Neural progenitor cell (in vitro differentiated cells): ENCODE measurements around the gene MINDY4. TPM values are rescaled to one million over a fixed set of nuclear protein-coding genes. Genes with fewer than 3 reads are reported as not detected.

Experiments used
- DNase-seq: peaks from one replicate; pipeline ENCODE4 v3.0.0-alpha.2; 2016; ENCODE audit warnings: low spot score
- H2AFZ ChIP-seq: fragments of 200-600 bp; sonication (generic); replicated peaks from 2 replicates; pipeline ENCODE4 v1.6.1; 2016; ENCODE audit warnings: antibody characterized with exemption
- H3F3A ChIP-seq: fragments of 200-600 bp; sonication (generic); 2 replicates; pipeline ENCODE4 v1.6.1; 2016; ENCODE audit warnings: antibody characterized with exemption, low read depth
- H3K27ac ChIP-seq: fragments of 200-600 bp; sonication (generic); 2 replicates; pipeline ENCODE4 v1.5.1; 2016; ENCODE audit warnings: mild to moderate bottlenecking
- H3K27me3 ChIP-seq: fragments of 200-600 bp; sonication (generic); 2 replicates; pipeline ENCODE4 v1.6.1; 2016; ENCODE audit warnings: mild to moderate bottlenecking, moderate library complexity
- H3K36me3 ChIP-seq: fragments of 200-600 bp; sonication (generic); 2 replicates; pipeline ENCODE4 v1.5.1; 2016
- H3K4me1 ChIP-seq: fragments of 200-600 bp; sonication (generic); 2 replicates; pipeline ENCODE4 v1.6.1; 2016; ENCODE audit warnings: mixed run types
- H3K4me2 ChIP-seq: fragments of 200-600 bp; sonication (generic); 2 replicates; pipeline ENCODE4 v1.6.1; 2016
- H3K4me3 ChIP-seq: fragments of 200-600 bp; sonication (generic); 2 replicates; pipeline ENCODE4 v1.5.1; 2016
- H3K79me2 ChIP-seq: fragments of 200-600 bp; sonication (generic); 2 replicates; pipeline ENCODE4 v1.6.1; 2016; ENCODE audit warnings: low read depth
- H3K9ac ChIP-seq: fragments of 200-600 bp; sonication (generic); 2 replicates; pipeline ENCODE4 v1.6.1; 2016
- H3K9me3 ChIP-seq: fragments of 200-600 bp; sonication (generic); 2 replicates; pipeline ENCODE4 v1.5.1; 2016; ENCODE audit warnings: low read depth
- H4K20me1 ChIP-seq: fragments of 200-600 bp; sonication (generic); 2 replicates; pipeline ENCODE4 v1.6.1; 2016; ENCODE audit warnings: low read depth
- H3K27ac Mint-ChIP-seq: 3 replicates; pipeline ENCODE4 v1.8.0; 2021; ENCODE audit warnings: mixed read lengths
- H3K27me3 Mint-ChIP-seq: 2 replicates; pipeline ENCODE4 v1.8.0; 2022; ENCODE audit warnings: low read depth, mild to moderate bottlenecking, inconsistent platforms, moderate library complexity, mixed read lengths; ENCODE audit not compliant: insufficient read depth
- H3K36me3 Mint-ChIP-seq: 3 replicates; pipeline ENCODE4 v1.8.0; 2021; ENCODE audit warnings: mixed read lengths
- H3K4me1 Mint-ChIP-seq: 3 replicates; pipeline ENCODE4 v1.8.0; 2021; ENCODE audit warnings: mixed read lengths
- H3K4me3 Mint-ChIP-seq: 3 replicates; pipeline ENCODE4 v1.8.0; 2021; ENCODE audit warnings: mild to moderate bottlenecking, moderate library complexity, mixed read lengths
- H3K9me3 Mint-ChIP-seq: 3 replicates; pipeline ENCODE4 v1.8.0; 2020; ENCODE audit warnings: mixed read lengths
- EZH2 ChIP-seq: fragments of 200-600 bp; sonication (generic); IDR thresholded peaks from 2 replicates; pipeline ENCODE4 v1.6.1; 2017; ENCODE audit warnings: antibody characterized with exemption, mild to moderate bottlenecking, moderate library complexity
- EZH2phosphoT487 ChIP-seq: fragments of 200-600 bp; sonication (generic); IDR thresholded peaks from 2 replicates; pipeline ENCODE4 v1.6.1; 2017; ENCODE audit warnings: antibody characterized with exemption
- total RNA-seq: library from RNA; depleted of rRNA; stranded (reverse); fragments of >200 nt; gene quantifications from 2 replicates; pipeline ENCODE4 v1.2.3, GENCODE V29; 2015; ENCODE audit warnings: low replicate concordance
- TF ChIP-seq, protein P1 (sequence below): fragments of 200-600 bp; sonication (generic); IDR thresholded peaks from 2 replicates; pipeline ENCODE4 v1.5.1; 2017; ENCODE audit warnings: antibody characterized with exemption, mild to moderate bottlenecking

The MINDY4 gene
- total RNA-seq, 1 donor from 2014 or later: 5.9 TPM

DNA sequence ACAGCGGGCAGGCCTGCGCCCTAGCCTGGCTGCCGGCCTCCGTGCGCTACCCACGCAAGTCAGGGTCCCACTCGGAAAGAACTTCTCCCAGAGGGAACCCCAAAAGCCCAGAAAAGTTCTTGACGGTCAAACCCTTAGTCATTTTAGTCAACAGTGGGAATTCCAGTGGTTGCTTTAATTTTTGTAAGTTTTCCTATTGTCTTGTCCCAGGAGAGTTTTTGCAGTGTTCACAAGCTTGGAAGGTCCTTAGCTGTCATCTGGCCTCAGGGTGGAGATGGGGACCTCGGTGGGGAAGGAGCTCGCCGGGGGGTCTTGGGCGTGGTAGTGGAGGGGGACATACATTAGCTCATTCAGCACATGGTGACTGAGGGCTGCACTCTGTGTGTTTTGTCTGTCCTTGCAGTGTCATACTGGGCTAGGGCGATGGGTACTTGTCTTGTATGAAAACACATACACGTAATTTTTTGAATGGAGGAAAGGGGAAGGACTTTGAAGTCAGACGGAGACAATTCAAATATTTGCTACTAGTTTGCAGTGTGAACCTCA is 736 bp downstream of the MINDY4 start:
- no peaks in the 10 kb centered on the region for H3K36me3 Mint-ChIP-seq
- Histone ChIP-seq H3K4me3 (peak overlapping the region; percentile 84), H2AFZ (peak overlapping the region; percentile 90), H4K20me1 (no peaks in the 10 kb centered on the region), H3K9me3 (no peaks in the 10 kb centered on the region), H3K27ac (no peak overlapping the region), H3K9ac (peak overlapping the region; percentile 36), H3K4me2 (peak overlapping the region; percentile 78), H3K36me3 (no peaks in the 10 kb centered on the region), H3K27me3 (no peaks in the 10 kb centered on the region), H3F3A (no peaks in the 10 kb centered on the region), H3K4me1 (peaks cover 3% of the 10 kb centered on the region), H3K79me2 (peaks cover 12% of the 10 kb centered on the region)
- peak overlapping the region; percentile 96 for H3K4me3 Mint-ChIP-seq
- H3K27ac Mint-ChIP-seq: peak overlapping the region; percentile 87
- peaks cover 3% of the 10 kb centered on the region for H3K27me3 Mint-ChIP-seq
- DNase-seq: peak; percentile 19
- TF ChIP-seq, protein P1, sequence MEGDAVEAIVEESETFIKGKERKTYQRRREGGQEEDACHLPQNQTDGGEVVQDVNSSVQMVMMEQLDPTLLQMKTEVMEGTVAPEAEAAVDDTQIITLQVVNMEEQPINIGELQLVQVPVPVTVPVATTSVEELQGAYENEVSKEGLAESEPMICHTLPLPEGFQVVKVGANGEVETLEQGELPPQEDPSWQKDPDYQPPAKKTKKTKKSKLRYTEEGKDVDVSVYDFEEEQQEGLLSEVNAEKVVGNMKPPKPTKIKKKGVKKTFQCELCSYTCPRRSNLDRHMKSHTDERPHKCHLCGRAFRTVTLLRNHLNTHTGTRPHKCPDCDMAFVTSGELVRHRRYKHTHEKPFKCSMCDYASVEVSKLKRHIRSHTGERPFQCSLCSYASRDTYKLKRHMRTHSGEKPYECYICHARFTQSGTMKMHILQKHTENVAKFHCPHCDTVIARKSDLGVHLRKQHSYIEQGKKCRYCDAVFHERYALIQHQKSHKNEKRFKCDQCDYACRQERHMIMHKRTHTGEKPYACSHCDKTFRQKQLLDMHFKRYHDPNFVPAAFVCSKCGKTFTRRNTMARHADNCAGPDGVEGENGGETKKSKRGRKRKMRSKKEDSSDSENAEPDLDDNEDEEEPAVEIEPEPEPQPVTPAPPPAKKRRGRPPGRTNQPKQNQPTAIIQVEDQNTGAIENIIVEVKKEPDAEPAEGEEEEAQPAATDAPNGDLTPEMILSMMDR: no peak
- no peak for TF ChIP-seq EZH2
- TF ChIP-seq EZH2phosphoT487: no peak
- peaks cover 13% of the 10 kb centered on the region for H3K4me1 Mint-ChIP-seq
- H3K9me3 Mint-ChIP-seq: no peaks in the 10 kb centered on the region

DNA sequence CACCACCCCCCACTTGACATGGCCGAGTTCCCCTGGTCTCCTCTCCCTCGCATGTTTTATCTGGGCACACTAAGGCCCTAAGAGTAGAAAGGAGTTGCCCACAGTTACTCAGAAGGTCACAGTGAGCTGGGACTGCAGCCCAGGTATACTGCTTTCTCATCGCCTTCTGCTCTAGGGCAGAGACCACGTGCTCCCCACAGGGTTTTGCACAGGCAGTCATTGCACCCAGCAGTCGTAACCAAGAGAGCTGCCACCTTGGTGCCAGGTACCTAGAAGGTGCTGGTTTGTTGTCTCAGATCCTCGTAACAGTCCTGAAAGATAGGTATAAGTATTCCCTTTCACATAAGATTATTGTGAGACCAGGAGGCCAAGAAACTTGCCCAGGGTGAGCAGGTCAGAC is 1.8 kb downstream of the MINDY4 start:
- peaks cover 3% of the 10 kb centered on the region for H3K4me1 ChIP-seq
- H3K27ac ChIP-seq: no peak overlapping the region
- H2AFZ ChIP-seq: no peak overlapping the region
- no peaks in the 10 kb centered on the region for H3K36me3 ChIP-seq
- H4K20me1 ChIP-seq: no peaks in the 10 kb centered on the region
- H3K4me3 Mint-ChIP-seq: peak overlapping the region; percentile 9
- peaks cover 13% of the 10 kb centered on the region for H3K4me1 Mint-ChIP-seq
- H3K36me3 Mint-ChIP-seq: no peaks in the 10 kb centered on the region
- no peak overlapping the region for H3K27ac Mint-ChIP-seq
- TF ChIP-seq EZH2 (no peak), EZH2phosphoT487 (no peak)
- TF ChIP-seq, protein P1: no peak
- no peak overlapping the region for H3K9ac ChIP-seq
- H3F3A ChIP-seq: no peaks in the 10 kb centered on the region
- no peaks in the 10 kb centered on the region for H3K27me3 ChIP-seq
- H3K9me3 ChIP-seq: no peaks in the 10 kb centered on the region
- H3K4me2 ChIP-seq: no peak overlapping the region
- H3K27me3 Mint-ChIP-seq: no peaks in the 10 kb centered on the region
- peaks cover 12% of the 10 kb centered on the region for H3K79me2 ChIP-seq
- no peak overlapping the region for H3K4me3 ChIP-seq
- no peaks in the 10 kb centered on the region for H3K9me3 Mint-ChIP-seq
- DNase-seq: no peak

DNA sequence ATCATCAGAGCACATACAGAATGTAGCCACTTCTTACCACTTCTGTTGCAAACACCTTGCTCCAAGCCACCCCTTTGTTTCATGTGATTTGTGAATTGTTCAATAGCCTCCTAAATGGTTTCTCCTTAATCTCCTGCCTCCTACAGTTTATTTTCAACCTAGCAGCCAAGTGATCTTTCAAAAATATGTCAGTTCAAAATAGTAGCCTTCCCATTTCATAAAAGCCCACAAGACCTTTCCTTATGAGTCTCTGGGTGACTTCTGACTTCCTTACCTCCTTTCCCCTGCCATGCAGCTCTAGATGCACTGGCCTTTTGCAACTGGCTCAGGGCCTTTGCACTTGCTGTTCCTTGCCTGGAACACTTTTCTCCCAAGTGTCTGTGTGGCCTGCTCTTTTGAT is 4.8 kb downstream of the MINDY4 start:
- Mint-ChIP-seq H3K4me1 (peaks cover 7% of the 10 kb centered on the region), H3K27me3 (no peaks in the 10 kb centered on the region), H3K9me3 (no peaks in the 10 kb centered on the region), H3K27ac (no peak overlapping the region), H3K36me3 (no peaks in the 10 kb centered on the region), H3K4me3 (no peak overlapping the region)
- Histone ChIP-seq H3K27me3 (no peaks in the 10 kb centered on the region), H3F3A (no peaks in the 10 kb centered on the region), H3K9me3 (no peaks in the 10 kb centered on the region), H3K4me2 (no peak overlapping the region), H4K20me1 (no peaks in the 10 kb centered on the region), H3K4me1 (no peaks in the 10 kb centered on the region), H3K79me2 (peaks cover 12% of the 10 kb centered on the region), H3K4me3 (no peak overlapping the region), H3K27ac (no peak overlapping the region), H3K36me3 (no peaks in the 10 kb centered on the region), H3K9ac (no peak overlapping the region), H2AFZ (no peak overlapping the region)
- TF ChIP-seq, protein P1: no peak
- TF ChIP-seq EZH2: no peak
- TF ChIP-seq EZH2phosphoT487: no peak
- no peak for DNase-seq
